Liver (tissue), 9 donors: ENCODE results near the gene CDH13. TPM values are rescaled to one million over a fixed set of nuclear protein-coding genes. Genes with fewer than 3 reads are reported as not detected.

Source experiments
- DNase-seq: peaks from one replicate; pipeline ENCODE4 v3.0.0-alpha.2; 2017; ENCODE audit warnings: low spot score
- H3K27ac ChIP-seq, 2 donors: one replicate each; pipeline ENCODE4 v1.7.0; 2013; ENCODE audit warnings: inconsistent platforms in 2 of 2, low read length in 2 of 2, control low read depth in 1 of 2, low read depth in 1 of 2, mild to moderate bottlenecking in 1 of 2
- H3K27me3 ChIP-seq, 4 donors: one replicate each; pipeline versions ENCODE4 v1.6.1 to v1.7.0; 2013; ENCODE audit warnings: low read length in 3 of 4, inconsistent platforms in 1 of 4, mild to moderate bottlenecking in 1 of 4, moderate library complexity in 1 of 4; ENCODE audit not compliant: control insufficient read depth in 4 of 4, insufficient read depth in 4 of 4
- H3K36me3 ChIP-seq, 4 donors: one replicate each; pipeline versions ENCODE4 v1.6.1 to v1.7.0; 2013; ENCODE audit warnings: low read length in 3 of 4, mild to moderate bottlenecking in 3 of 4, low read depth in 1 of 4, moderate library complexity in 1 of 4; ENCODE audit not compliant: control insufficient read depth in 4 of 4, insufficient read depth in 3 of 4
- H3K4me1 ChIP-seq, 4 donors: one replicate each; pipeline versions ENCODE4 v1.6.1 to v1.7.0; 2013; ENCODE audit warnings: low read length in 3 of 4, mild to moderate bottlenecking in 3 of 4, moderate library complexity in 1 of 4; ENCODE audit not compliant: control insufficient read depth in 4 of 4, insufficient read depth in 4 of 4
- H3K4me3 ChIP-seq, 3 donors: one replicate each; pipeline versions ENCODE4 v1.6.1 to v1.7.0; 2013; ENCODE audit warnings: low read length in 3 of 3, control low read depth in 1 of 3, low read depth in 1 of 3, mild to moderate bottlenecking in 1 of 3
- H3K9ac ChIP-seq, 2 donors: one replicate each; pipeline ENCODE4 v1.7.0; 2013; ENCODE audit warnings: low read length in 2 of 2, mild to moderate bottlenecking in 2 of 2, moderate library complexity in 2 of 2, control low read depth in 1 of 2, low read depth in 1 of 2
- H3K9me3 ChIP-seq, 4 donors: one replicate each; pipeline versions ENCODE4 v1.6.1 to v1.7.0; 2013; ENCODE audit warnings: low read length in 3 of 4; ENCODE audit not compliant: control insufficient read depth in 4 of 4
- EGR1 ChIP-seq, 2 donors: IDR thresholded peaks; 2 replicates each; pipeline ENCODE4 v1.6.1; 2016 to 2018; ENCODE audit warnings: antibody characterized with exemption in 2 of 2, low read depth in 2 of 2
- FOXA2 ChIP-seq: IDR thresholded peaks from 2 replicates; pipeline ENCODE4 v1.6.1; 2016; ENCODE audit warnings: antibody characterized with exemption
- GABPA ChIP-seq, 2 donors: IDR thresholded peaks in 1 of 2; conservative IDR thresholded peaks in 1 of 2; 2 replicates each; pipeline ENCODE4 v1.6.1; 2016; ENCODE audit warnings: antibody characterized with exemption in 2 of 2, mild to moderate bottlenecking in 1 of 2, moderate library complexity in 1 of 2
- HNF4A ChIP-seq, 2 donors: conservative IDR thresholded peaks; 2 replicates each; pipeline ENCODE4 v1.6.1; 2016; ENCODE audit warnings: antibody characterized with exemption in 2 of 2, mild to moderate bottlenecking in 2 of 2
- HNF4G ChIP-seq: IDR thresholded peaks from 2 replicates; pipeline ENCODE4 v1.6.1; 2016; ENCODE audit warnings: antibody characterized with exemption
- JUND ChIP-seq, 2 donors: IDR thresholded peaks; 2 replicates each; pipeline ENCODE4 v1.6.1; 2016; ENCODE audit warnings: antibody characterized with exemption in 2 of 2
- NR2F2 ChIP-seq: IDR thresholded peaks from 2 replicates; pipeline ENCODE4 v1.6.1; 2016; ENCODE audit warnings: antibody characterized with exemption
- RAD21 ChIP-seq, 2 donors: IDR thresholded peaks; 2 replicates each; pipeline ENCODE4 v1.6.1; 2016; ENCODE audit warnings: antibody characterized with exemption in 2 of 2, mild to moderate bottlenecking in 2 of 2
- REST ChIP-seq: IDR thresholded peaks from 2 replicates; pipeline ENCODE4 v1.6.1; 2016; ENCODE audit warnings: antibody characterized with exemption, mild to moderate bottlenecking
- SP1 ChIP-seq: IDR thresholded peaks from 2 replicates; pipeline ENCODE4 v1.6.1; 2018; ENCODE audit warnings: antibody characterized with exemption, mild to moderate bottlenecking
- TAF1 ChIP-seq: conservative IDR thresholded peaks from 2 replicates; pipeline ENCODE4 v1.6.1; 2016; ENCODE audit warnings: antibody characterized with exemption, mild to moderate bottlenecking
- YY1 ChIP-seq: IDR thresholded peaks from 2 replicates; pipeline ENCODE4 v1.6.1; 2016; ENCODE audit warnings: antibody characterized with exemption, mild to moderate bottlenecking
- ZBTB33 ChIP-seq: IDR thresholded peaks from 2 replicates; pipeline ENCODE4 v1.6.1; 2016; ENCODE audit warnings: antibody characterized with exemption
- WGBS: extraction: QIAGEN DNeasy Blood & Tissue Kit; methylation state at CpG from one replicate; pipeline ENCODE4 v1.1.7; 2013; 5-methylcytosine and 5-hydroxymethylcytosine counted together
- polyA plus RNA-seq, 2 donors: library from polyadenylated mRNA; stranded (reverse) in 1 of 2; unstranded in 1 of 2; fragments of 200-250 nt in 1 of 2; fragments of >200 nt in 1 of 2; fragmentation: Nextera tagmentation in 1 of 2; extraction: Ambion mirVana in 1 of 2; gene quantifications; one replicate each; pipeline versions ENCODE4 v1.2.1 to v1.2.3, GENCODE V29; 2013 to 2015
- total RNA-seq, 2 donors: library from RNA; depleted of rRNA; stranded (reverse); fragments of >200 nt; gene quantifications; one replicate each; pipeline ENCODE4 v1.2.3, GENCODE V29; 2014
- TF ChIP-seq, protein P1 (sequence below): IDR thresholded peaks from 2 replicates; pipeline ENCODE4 v1.6.1; 2016; ENCODE audit warnings: antibody characterized with exemption
- TF ChIP-seq, protein P2 (sequence below): IDR thresholded peaks from 2 replicates; pipeline ENCODE4 v1.6.1; 2016; ENCODE audit warnings: antibody characterized with exemption
- TF ChIP-seq, protein P3 (sequence below): fragments of 150-350 bp; IDR thresholded peaks from 2 replicates; pipeline ENCODE4 v1.5.1; 2017; ENCODE audit warnings: improper control_type of control experiment, low read depth, low read length; ENCODE audit not compliant: missing input control
- donor health status: healthy.
- donor health status: healthy.
- donor health status: healthy.
- donor health status: healthy.
- donor health status: healthy.

The CDH13 gene
- total and polyA plus RNA-seq, 4 donors: 0.21 to 1.5 (median 0.58) TPM

- Histone ChIP-seq H3K4me1 (no peaks in the 10 kb centered on the region), H3K4me3 (no peak overlapping the region), H3K9me3 (no peaks in the 10 kb centered on the region), H3K27ac (no peak overlapping the region), H3K9ac (no peak overlapping the region), H3K36me3 (no peaks in the 10 kb centered on the region), H3K27me3 (no peaks in the 10 kb centered on the region)
- DNase-seq: no peak
- 88% methylated on average over 3 of the region's 3 CpGs for WGBS
- TF ChIP-seq HNF4G (no peak), SP1 (no peak), ZBTB33 (no peak), REST (no peak), FOXA2 (no peak), JUND (IDR thresholded peaks at IDR 0.05) (no peak), YY1 (no peak), HNF4A (conservative IDR thresholded peaks at IDR 0.05) (no peak), RAD21 (IDR thresholded peaks at IDR 0.05) (no peak), TAF1 (no peak), EGR1 (IDR thresholded peaks at IDR 0.05; ENCODE audit: low read depth in 2 of 2) (no peak), GABPA (IDR thresholded peaks at IDR 0.05 in 1 of 2, conservative IDR thresholded peaks at IDR 0.05 in 1 of 2) (no peak), NR2F2 (no peak)
- TF ChIP-seq, protein P1, sequence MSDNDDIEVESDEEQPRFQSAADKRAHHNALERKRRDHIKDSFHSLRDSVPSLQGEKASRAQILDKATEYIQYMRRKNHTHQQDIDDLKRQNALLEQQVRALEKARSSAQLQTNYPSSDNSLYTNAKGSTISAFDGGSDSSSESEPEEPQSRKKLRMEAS: no peak
- TF ChIP-seq, protein P2, sequence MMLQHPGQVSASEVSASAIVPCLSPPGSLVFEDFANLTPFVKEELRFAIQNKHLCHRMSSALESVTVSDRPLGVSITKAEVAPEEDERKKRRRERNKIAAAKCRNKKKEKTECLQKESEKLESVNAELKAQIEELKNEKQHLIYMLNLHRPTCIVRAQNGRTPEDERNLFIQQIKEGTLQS: no peak
- TF ChIP-seq, protein P3, sequence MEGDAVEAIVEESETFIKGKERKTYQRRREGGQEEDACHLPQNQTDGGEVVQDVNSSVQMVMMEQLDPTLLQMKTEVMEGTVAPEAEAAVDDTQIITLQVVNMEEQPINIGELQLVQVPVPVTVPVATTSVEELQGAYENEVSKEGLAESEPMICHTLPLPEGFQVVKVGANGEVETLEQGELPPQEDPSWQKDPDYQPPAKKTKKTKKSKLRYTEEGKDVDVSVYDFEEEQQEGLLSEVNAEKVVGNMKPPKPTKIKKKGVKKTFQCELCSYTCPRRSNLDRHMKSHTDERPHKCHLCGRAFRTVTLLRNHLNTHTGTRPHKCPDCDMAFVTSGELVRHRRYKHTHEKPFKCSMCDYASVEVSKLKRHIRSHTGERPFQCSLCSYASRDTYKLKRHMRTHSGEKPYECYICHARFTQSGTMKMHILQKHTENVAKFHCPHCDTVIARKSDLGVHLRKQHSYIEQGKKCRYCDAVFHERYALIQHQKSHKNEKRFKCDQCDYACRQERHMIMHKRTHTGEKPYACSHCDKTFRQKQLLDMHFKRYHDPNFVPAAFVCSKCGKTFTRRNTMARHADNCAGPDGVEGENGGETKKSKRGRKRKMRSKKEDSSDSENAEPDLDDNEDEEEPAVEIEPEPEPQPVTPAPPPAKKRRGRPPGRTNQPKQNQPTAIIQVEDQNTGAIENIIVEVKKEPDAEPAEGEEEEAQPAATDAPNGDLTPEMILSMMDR: no peak
Observed at GRCh38 chr16:83438326-83438725, 811.6 kb downstream of the CDH13 start.

DNA sequence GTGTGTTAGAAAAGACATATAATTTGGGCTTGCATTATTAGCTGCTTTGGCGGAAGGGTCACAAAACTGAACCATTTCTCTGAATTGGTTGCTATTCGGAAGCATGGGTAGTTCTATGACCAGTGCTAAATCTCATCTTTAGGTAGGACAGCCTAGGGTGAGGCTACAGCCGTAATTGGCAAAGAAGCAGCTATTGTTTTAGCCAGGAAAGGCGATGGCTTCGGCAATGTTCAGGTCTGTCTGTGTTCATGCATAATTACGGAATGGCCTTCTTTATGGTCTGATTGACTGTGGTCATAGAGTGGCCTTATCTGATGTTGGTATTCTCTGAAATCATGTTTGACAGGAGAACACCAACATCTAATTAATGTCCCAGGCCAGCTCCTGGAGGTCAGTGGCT, 812.6 kb downstream of the CDH13 start:
- DNase-seq: no peak
- Histone ChIP-seq H3K4me3 (no peak overlapping the region), H3K36me3 (no peaks in the 10 kb centered on the region), H3K27me3 (no peaks in the 10 kb centered on the region), H3K9me3 (no peaks in the 10 kb centered on the region), H3K4me1 (no peaks in the 10 kb centered on the region), H3K9ac (no peak overlapping the region), H3K27ac (no peak overlapping the region)
- WGBS: 84% methylated on average over 6 of the region's 6 CpGs
- no peak for TF ChIP-seq HNF4A (conservative IDR thresholded peaks at IDR 0.05)
- TF ChIP-seq, protein P3: no peak
- TF ChIP-seq SP1: no peak
- TF ChIP-seq ZBTB33: no peak
- TF ChIP-seq, protein P1: no peak
- TF ChIP-seq RAD21 (IDR thresholded peaks at IDR 0.05): no peak
- TF ChIP-seq HNF4G: no peak
